SK-N-DZ (cell line): ENCODE measurements around the gene TFAP2B.

Experiments used
- DNase-seq: peaks from one replicate; pipeline ENCODE4 v3.0.0-alpha.2; 2015; ENCODE audit warnings: low spot score

Gene TFAP2B

GRCh38 chr6:50824552-50824951, 5.9 kb downstream of the TFAP2B start:
- DNase-seq, result no peak

GRCh38 chr6:50825375-50826036, 6.8 kb downstream of the TFAP2B start:
- DNase-seq, result peak; percentile 68

- DNase-seq, result no peak
Measured at GRCh38 chr6:50826037-50826761, 7.5 kb downstream of the TFAP2B start.

- no peak for DNase-seq
Measured at GRCh38 chr6:50826803-50827202, 8.1 kb downstream of the TFAP2B start.

- no peak for DNase-seq
Measured at GRCh38 chr6:50829049-50829448, 10.4 kb downstream of the TFAP2B start.

GRCh38 chr6:50829898-50830444, 11.3 kb downstream of the TFAP2B start:
- DNase-seq, result no peak

- no peak for DNase-seq
Measured at GRCh38 chr6:50831186-50831585, 12.5 kb downstream of the TFAP2B start.

GRCh38 chr6:50832912-50833311, 14.2 kb downstream of the TFAP2B start:
- no peak for DNase-seq

- peak; percentile 93 for DNase-seq
Measured at GRCh38 chr6:50834929-50835410, 16.3 kb downstream of the TFAP2B start.

- DNase-seq, result no peak
Measured at GRCh38 chr6:50836231-50836630, 17.6 kb downstream of the TFAP2B start.

GRCh38 chr6:50837589-50838445, 19.1 kb downstream of the TFAP2B start:
- DNase-seq, result no peak

- no peak for DNase-seq
Measured at GRCh38 chr6:50840112-50840810, 21.6 kb downstream of the TFAP2B start.

- no peak for DNase-seq
Measured at GRCh38 chr6:50840811-50841192, 22.1 kb downstream of the TFAP2B start.

- DNase-seq, result no peak
Measured at GRCh38 chr6:50842446-50842845, 23.8 kb downstream of the TFAP2B start.

GRCh38 chr6:50842861-50843384, 24.3 kb downstream of the TFAP2B start:
- no peak for DNase-seq

GRCh38 chr6:50843842-50844241, 25.2 kb downstream of the TFAP2B start:
- no peak for DNase-seq

- DNase-seq, result no peak
Measured at GRCh38 chr6:50845499-50846143, 26.9 kb downstream of the TFAP2B start.

- no peak for DNase-seq
Measured at GRCh38 chr6:50846144-50846851, 27.6 kb downstream of the TFAP2B start.

GRCh38 chr6:50846852-50847155, 28.1 kb downstream of the TFAP2B start:
- no peak for DNase-seq
